SK-N-SH treated with all-trans-retinoic acid at 6 μM for 48 hours (cell line): ENCODE results near the gene CCNY.

Source experiments
- ATAC-seq: fragments of 200-7000 bp; cut with Tn5 transposase; 3 replicates; pipeline ENCODE4 v1.9.1; 2020; ENCODE audit warnings: mild to moderate bottlenecking, moderate library complexity
- ARNTL ChIP-seq: fragments of 450-650 bp; formaldehyde crosslinking; IDR thresholded peaks from 2 replicates; pipeline ENCODE4 v1.5.0; 2020; ENCODE audit warnings: low read depth, mild to moderate bottlenecking, moderate library complexity, borderline replicate concordance
- BACH2 ChIP-seq: fragments of 250-450 bp; sonication (Bioruptor Pico); IDR thresholded peaks from 2 replicates; pipeline ENCODE4 v1.9.0; 2021; ENCODE audit warnings: mild to moderate bottlenecking, borderline replicate concordance
- CREB5 ChIP-seq: fragments of 250-450 bp; sonication (Bioruptor Pico); IDR thresholded peaks from 2 replicates; pipeline ENCODE4 v1.5.1; 2020; ENCODE audit warnings: low read depth, mild to moderate bottlenecking, moderate library complexity
- CSDC2 ChIP-seq: fragments of 250-450 bp; sonication (Bioruptor Pico); IDR thresholded peaks from 2 replicates; pipeline ENCODE4 v1.5.0; 2020; ENCODE audit warnings: mild to moderate bottlenecking, moderate library complexity
- CSRNP3 ChIP-seq: fragments of 250-450 bp; sonication (Bioruptor Pico); IDR thresholded peaks from 2 replicates; pipeline ENCODE4 v1.5.1; 2021; ENCODE audit warnings: mild to moderate bottlenecking, moderate library complexity
- ISL1 ChIP-seq: fragments of 250-450 bp; sonication (Bioruptor Pico); IDR thresholded peaks from 2 replicates; pipeline ENCODE4 v2.1.2; 2022; ENCODE audit warnings: mild to moderate bottlenecking, moderate library complexity
- OSR1 ChIP-seq: fragments of 250-450 bp; sonication (Bioruptor Pico); IDR thresholded peaks from 2 replicates; pipeline ENCODE4 v1.8.0; 2022; ENCODE audit warnings: moderate library complexity, mild to moderate bottlenecking, inconsistent platforms
- POU6F1 ChIP-seq: fragments of 250-450 bp; sonication (Bioruptor Pico); IDR thresholded peaks from 2 replicates; pipeline ENCODE4 v1.8.0; 2021; ENCODE audit warnings: low read depth, mild to moderate bottlenecking, moderate library complexity, borderline replicate concordance
- SNAI2 ChIP-seq: fragments of 250-450 bp; sonication (Bioruptor Pico); IDR thresholded peaks from 2 replicates; pipeline ENCODE4 v1.5.0; 2020; ENCODE audit warnings: mild to moderate bottlenecking, moderate library complexity
- TCF4 ChIP-seq: fragments of 250-450 bp; sonication (Bioruptor Pico); IDR thresholded peaks from 2 replicates; pipeline ENCODE4 v1.8.0; 2021; ENCODE audit warnings: mild to moderate bottlenecking, moderate library complexity, borderline replicate concordance
- TOX ChIP-seq: fragments of 250-450 bp; sonication (Bioruptor Pico); IDR thresholded peaks from 2 replicates; pipeline ENCODE4 v1.8.0; 2021; ENCODE audit warnings: mild to moderate bottlenecking, moderate library complexity, borderline replicate concordance
- TSHZ2 ChIP-seq: fragments of 250-450 bp; sonication (Bioruptor Pico); IDR thresholded peaks from 2 replicates; pipeline ENCODE4 v1.5.0; 2020; ENCODE audit warnings: mild to moderate bottlenecking, moderate library complexity
- ZFP3 ChIP-seq: fragments of 250-450 bp; sonication (Bioruptor Pico); IDR thresholded peaks from 2 replicates; pipeline ENCODE4 v1.5.0; 2020; ENCODE audit warnings: mild to moderate bottlenecking, moderate library complexity
- ZFP30 ChIP-seq: fragments of 450-650 bp; formaldehyde crosslinking; IDR thresholded peaks from 2 replicates; pipeline ENCODE4 v1.5.0; 2022; ENCODE audit warnings: mild to moderate bottlenecking, moderate library complexity
- ZNF8 ChIP-seq: fragments of 450-650 bp; formaldehyde crosslinking; IDR thresholded peaks from 2 replicates; pipeline ENCODE4 v1.5.0; 2020; ENCODE audit warnings: mild to moderate bottlenecking, moderate library complexity

The CCNY gene

GRCh38 chr10:35554036-35554435 is 217.7 kb downstream of the CCNY start (continued):
- no peak for TF ChIP-seq POU6F1 (CRISPR knock-in tag)
- no peak for TF ChIP-seq SNAI2
- no peak for TF ChIP-seq CSDC2 (CRISPR knock-in tag)
- TF ChIP-seq ARNTL (CRISPR knock-in tag): no peak
- TF ChIP-seq CSRNP3 (CRISPR knock-in tag): no peak
- no peak for TF ChIP-seq TOX
- TF ChIP-seq OSR1: no peak
- no peak for TF ChIP-seq TCF4 (CRISPR knock-in tag)

- TF ChIP-seq OSR1: no peak
- TF ChIP-seq POU6F1 (CRISPR knock-in tag): no peak
- ATAC-seq: no peak
These were observed 218.2 kb downstream of the CCNY start for GRCh38 chr10:35554461-35555056.

- peak; percentile 84 for ATAC-seq
- TF ChIP-seq TOX: no peak
- no peak for TF ChIP-seq ZFP30 (CRISPR knock-in tag)
- no peak for TF ChIP-seq ARNTL (CRISPR knock-in tag)
- no peak for TF ChIP-seq ISL1 (CRISPR knock-in tag)
- TF ChIP-seq ZNF8 (CRISPR knock-in tag): no peak
- TF ChIP-seq BACH2 (CRISPR knock-in tag): no peak
- TF ChIP-seq ZFP3 (CRISPR knock-in tag): no peak
- no peak for TF ChIP-seq CREB5 (CRISPR knock-in tag)
These were observed 219.9 kb downstream of the CCNY start for GRCh38 chr10:35555962-35556930.

GRCh38 chr10:35558276-35558675 is 222.0 kb downstream of the CCNY start:
- no peak for ATAC-seq
- TF ChIP-seq TSHZ2 (CRISPR knock-in tag) (no peak), ZFP30 (CRISPR knock-in tag) (no peak), CSRNP3 (CRISPR knock-in tag) (no peak)
